NCI-H2029 treated with DMSO at 0.1 percent for 48 hours (cell line): Measurements from ENCODE around the gene FANCB.

ENCODE experiments used
- DNase-seq: peaks from one replicate; lab custom pipeline; 2025; lab: John Stamatoyannopoulos, UW

The FANCB gene

GRCh38 chrX:14872851-14873675 lies at the start of gene FANCB, which contains the start of gene MOSPD2:
Gene FANCB (minus strand): TSS chrX:14873069. CDS start chrX:14865510, 7,559 bp downstream.
Gene MOSPD2 (plus strand): TSS chrX:14873421. CDS start chrX:14873529, 108 bp downstream.
- DNase-seq: peak; percentile 50

- DNase-seq: no peak
Measured at GRCh38 chrX:14922437-14922836, 49.6 kb upstream of the FANCB start.

GRCh38 chrX:14920196-14920595 lies 47.3 kb upstream of the FANCB start:
- no peak for DNase-seq

GRCh38 chrX:14919407-14919806 lies 46.5 kb upstream of the FANCB start:
- DNase-seq: no peak

GRCh38 chrX:14916017-14916674 lies 43.3 kb upstream of the FANCB start:
- DNase-seq: no peak

- DNase-seq: no peak
Measured at GRCh38 chrX:14915596-14915995, 42.7 kb upstream of the FANCB start.

- no peak for DNase-seq
Measured at GRCh38 chrX:14913241-14913640, 40.4 kb upstream of the FANCB start.

- no peak for DNase-seq
Measured at GRCh38 chrX:14903891-14904290, 31.0 kb upstream of the FANCB start.

GRCh38 chrX:14902537-14902936 lies 29.7 kb upstream of the FANCB start:
- no peak for DNase-seq

- no peak for DNase-seq
Measured at GRCh38 chrX:14899607-14900006, 26.7 kb upstream of the FANCB start.

GRCh38 chrX:14897042-14897441 lies 24.2 kb upstream of the FANCB start:
- DNase-seq: no peak

GRCh38 chrX:14896273-14896672 lies 23.4 kb upstream of the FANCB start:
- no peak for DNase-seq

GRCh38 chrX:14886252-14886651 lies 13.4 kb upstream of the FANCB start:
- DNase-seq: no peak

- no peak for DNase-seq
Measured at GRCh38 chrX:14884714-14885113, 11.8 kb upstream of the FANCB start.

- no peak for DNase-seq
Measured at GRCh38 chrX:14883826-14884225, 11.0 kb upstream of the FANCB start.

GRCh38 chrX:14875624-14876023 lies 2.8 kb upstream of the FANCB start:
- DNase-seq: no peak

- DNase-seq: no peak
Measured at GRCh38 chrX:14873676-14874049, 794 bp upstream of the FANCB start.

- DNase-seq: no peak
Measured at GRCh38 chrX:14872355-14872754, 514 bp downstream of the FANCB start.

GRCh38 chrX:14871767-14872166 lies 1.1 kb downstream of the FANCB start:
- no peak for DNase-seq

- no peak for DNase-seq
Measured at GRCh38 chrX:14865201-14865600, 7.7 kb downstream of the FANCB start.

- no peak for DNase-seq
Measured at GRCh38 chrX:14864631-14865030, 8.2 kb downstream of the FANCB start.

- no peak for DNase-seq
Measured at GRCh38 chrX:14851526-14851925, 21.3 kb downstream of the FANCB start.

- DNase-seq: no peak
Measured at GRCh38 chrX:14843666-14844065, 29.2 kb downstream of the FANCB start.
